HG03135 (cell line): ENCODE measurements around the gene KLF8.

Experiments
- ATAC-seq: cut with Tn5 transposase; IDR thresholded peaks from one replicate; pipeline ENCODE4 v1.9.1; 2021; ENCODE audit warnings: mild to moderate bottlenecking, moderate library complexity; ENCODE audit not compliant: unreplicated experiment

Gene KLF8

DNA sequence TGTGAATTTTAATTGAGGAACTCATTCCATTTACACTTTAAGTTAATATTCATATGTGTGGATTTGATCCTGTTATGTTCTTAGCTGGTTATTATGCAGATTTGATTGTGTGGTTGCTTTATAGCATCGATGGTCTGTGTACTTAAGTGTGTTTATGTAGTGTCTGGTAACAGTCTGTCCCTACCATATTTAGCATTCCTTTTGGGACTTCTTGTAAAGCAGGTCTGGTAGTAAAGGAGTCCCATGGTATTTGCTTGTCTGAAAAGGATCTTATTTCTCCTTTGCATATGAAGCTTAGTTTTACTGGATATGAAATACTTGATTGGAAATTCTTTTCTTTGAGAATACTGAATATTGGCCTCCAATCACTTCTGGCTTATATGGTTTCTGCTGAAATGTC is 76.6 kb downstream of the KLF8 start:
- no peak for ATAC-seq

DNA sequence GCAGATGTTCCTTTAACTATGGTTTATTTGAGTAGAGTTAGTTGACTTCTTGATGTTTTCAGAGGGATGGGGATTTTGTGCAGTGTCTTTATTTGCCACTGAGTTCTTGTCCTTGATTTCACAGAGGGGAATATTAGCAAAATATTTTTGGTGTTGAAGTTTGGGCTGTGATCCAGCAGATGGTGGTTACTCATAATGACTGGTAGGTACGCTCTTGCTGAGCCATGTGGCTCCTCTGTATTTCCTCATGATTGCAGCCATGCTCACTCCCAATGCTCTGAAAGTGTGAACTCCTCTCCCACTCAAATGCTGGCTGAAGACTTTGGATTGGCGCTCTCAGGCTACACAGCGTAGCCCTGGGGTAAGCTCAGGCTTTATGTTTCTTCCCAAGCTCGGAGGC is 77.7 kb downstream of the KLF8 start:
- no peak for ATAC-seq

DNA sequence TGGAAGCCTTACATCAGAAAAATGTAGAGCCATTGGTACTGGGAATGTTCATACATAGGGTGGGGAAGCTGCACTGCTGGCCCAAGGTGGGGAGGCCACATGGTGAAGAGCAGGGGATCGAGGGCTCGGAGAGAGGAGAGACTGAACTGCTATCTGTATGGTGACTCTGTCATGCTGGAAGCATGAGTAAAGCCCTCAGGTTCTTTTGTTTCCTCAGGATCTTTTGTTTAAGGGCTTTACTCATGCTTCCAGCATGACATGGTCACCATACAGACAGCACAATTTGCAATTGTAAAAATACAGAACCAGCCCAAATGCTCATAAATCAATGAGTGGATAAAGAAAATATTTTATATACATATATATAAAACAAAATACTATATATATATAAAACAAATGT is 78.4 kb downstream of the KLF8 start:
- ATAC-seq, result no peak

DNA sequence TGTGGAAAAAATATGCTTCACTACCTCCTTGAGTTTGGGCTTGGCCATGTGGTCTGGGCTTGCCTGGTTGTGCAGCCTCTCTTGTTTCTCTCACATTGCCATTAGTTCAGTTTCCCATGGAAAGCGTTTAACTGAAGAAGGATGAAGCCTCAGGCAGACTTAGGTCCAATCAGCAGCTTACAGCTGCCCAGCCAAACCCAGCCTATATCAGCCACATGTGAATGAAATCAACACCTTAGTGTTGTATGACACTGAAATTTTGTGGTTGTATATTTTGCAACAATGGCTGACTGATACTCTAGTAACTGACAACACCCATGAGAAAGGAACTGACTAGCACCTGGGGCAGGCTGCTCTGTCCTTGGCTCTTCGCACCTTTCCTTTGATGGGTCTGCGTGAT is 81.2 kb downstream of the KLF8 start:
- no peak for ATAC-seq

GRCh38 chrX:56314334-56314733 is 82.2 kb downstream of the KLF8 start:
- no peak for ATAC-seq

GRCh38 chrX:56318076-56318475 is 85.9 kb downstream of the KLF8 start:
- no peak for ATAC-seq

DNA sequence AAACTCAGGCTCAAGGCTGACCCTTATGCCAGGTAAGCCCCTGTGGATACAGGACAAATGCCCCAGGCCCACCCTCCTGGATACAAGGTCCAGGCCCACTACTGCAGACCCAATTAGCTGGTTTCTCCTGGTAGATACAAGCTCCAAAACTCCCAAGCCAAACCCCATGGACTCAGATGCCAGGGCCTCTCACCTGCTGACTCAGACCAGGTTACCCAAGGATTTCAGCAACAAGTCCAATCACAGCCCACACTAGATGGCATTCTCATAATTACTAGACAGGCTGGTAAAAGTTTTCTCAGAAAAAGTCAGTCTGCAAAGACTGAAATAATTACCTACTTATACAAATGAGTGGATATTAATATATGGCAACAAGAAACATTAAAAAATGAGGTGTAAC is 87.0 kb downstream of the KLF8 start:
- no peak for ATAC-seq
